NB4 (cell line): ENCODE data around the gene RNF169.

Source experiments
- DNase-seq: peaks from one replicate; pipeline ENCODE4 v3.0.0; 2010; ENCODE audit warnings: low read depth
- H3K4me3 ChIP-seq: one replicate; pipeline ENCODE4 v1.5.1; 2011; ENCODE audit warnings: mild to moderate bottlenecking, low read depth, low read length, moderate library complexity
- MYC ChIP-seq: IDR thresholded peaks from 2 replicates; pipeline ENCODE4 v1.6.1; 2011; ENCODE audit warnings: low read depth, low read length
- POLR2A ChIP-seq: IDR thresholded peaks from 2 replicates; pipeline ENCODE4 v1.6.1; 2011; ENCODE audit warnings: mild to moderate bottlenecking; ENCODE audit not compliant: insufficient read length; ENCODE audit errors: extremely low read depth
- TF ChIP-seq, protein P1 (sequence below): IDR thresholded peaks from 2 replicates; pipeline ENCODE4 v1.6.1; 2011; ENCODE audit warnings: low read depth, low read length
- TF ChIP-seq, protein P2 (sequence below): IDR thresholded peaks from one replicate; pipeline ENCODE4 v1.5.1; 2012; ENCODE audit warnings: low read depth, low read length

The RNF169 gene

DNA sequence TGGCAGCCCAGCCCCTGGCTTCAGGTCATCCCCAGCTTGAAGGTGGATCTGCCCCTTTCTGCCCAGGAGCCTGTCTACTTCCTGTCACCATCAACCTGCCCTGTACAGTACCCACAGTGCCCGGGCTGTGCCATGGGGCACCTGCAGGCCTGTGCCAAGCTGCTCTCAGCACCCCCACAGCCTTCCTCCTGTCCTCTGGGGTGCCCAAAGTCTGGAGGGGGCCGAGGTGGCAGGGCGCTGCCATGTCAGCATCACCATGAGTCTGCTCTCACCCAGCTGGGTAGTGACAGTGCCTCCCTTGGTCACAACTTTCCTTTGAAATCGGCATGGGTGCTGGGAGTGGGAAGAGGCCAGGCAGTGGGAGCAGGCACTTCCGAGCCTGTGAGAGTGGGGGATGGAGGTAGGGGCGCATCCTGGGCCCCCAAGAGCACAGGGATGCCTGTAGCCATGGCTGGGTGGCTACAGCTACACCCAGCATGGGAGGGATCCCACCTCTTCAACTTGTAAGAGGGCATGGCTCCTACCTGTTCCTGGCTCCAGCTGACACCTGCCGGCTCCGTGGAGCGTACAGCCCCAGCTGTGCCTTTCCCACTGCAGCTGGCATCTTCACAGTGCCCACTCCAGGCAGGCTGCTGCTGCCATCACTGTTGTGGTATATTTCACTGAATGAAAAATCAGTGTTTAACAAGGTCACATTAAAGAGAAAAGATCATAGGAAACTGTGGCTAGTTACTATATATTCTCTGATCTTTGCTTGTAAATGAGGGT, 42.9 kb downstream of the RNF169 start:
- H3K4me3 ChIP-seq = no peak overlapping the region
- TF ChIP-seq MYC = no peak
- TF ChIP-seq, protein P1, sequence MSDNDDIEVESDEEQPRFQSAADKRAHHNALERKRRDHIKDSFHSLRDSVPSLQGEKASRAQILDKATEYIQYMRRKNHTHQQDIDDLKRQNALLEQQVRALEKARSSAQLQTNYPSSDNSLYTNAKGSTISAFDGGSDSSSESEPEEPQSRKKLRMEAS = no peak
- no peak for TF ChIP-seq POLR2A
- TF ChIP-seq, protein P2, sequence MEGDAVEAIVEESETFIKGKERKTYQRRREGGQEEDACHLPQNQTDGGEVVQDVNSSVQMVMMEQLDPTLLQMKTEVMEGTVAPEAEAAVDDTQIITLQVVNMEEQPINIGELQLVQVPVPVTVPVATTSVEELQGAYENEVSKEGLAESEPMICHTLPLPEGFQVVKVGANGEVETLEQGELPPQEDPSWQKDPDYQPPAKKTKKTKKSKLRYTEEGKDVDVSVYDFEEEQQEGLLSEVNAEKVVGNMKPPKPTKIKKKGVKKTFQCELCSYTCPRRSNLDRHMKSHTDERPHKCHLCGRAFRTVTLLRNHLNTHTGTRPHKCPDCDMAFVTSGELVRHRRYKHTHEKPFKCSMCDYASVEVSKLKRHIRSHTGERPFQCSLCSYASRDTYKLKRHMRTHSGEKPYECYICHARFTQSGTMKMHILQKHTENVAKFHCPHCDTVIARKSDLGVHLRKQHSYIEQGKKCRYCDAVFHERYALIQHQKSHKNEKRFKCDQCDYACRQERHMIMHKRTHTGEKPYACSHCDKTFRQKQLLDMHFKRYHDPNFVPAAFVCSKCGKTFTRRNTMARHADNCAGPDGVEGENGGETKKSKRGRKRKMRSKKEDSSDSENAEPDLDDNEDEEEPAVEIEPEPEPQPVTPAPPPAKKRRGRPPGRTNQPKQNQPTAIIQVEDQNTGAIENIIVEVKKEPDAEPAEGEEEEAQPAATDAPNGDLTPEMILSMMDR = no peak
- no peak for DNase-seq

DNA sequence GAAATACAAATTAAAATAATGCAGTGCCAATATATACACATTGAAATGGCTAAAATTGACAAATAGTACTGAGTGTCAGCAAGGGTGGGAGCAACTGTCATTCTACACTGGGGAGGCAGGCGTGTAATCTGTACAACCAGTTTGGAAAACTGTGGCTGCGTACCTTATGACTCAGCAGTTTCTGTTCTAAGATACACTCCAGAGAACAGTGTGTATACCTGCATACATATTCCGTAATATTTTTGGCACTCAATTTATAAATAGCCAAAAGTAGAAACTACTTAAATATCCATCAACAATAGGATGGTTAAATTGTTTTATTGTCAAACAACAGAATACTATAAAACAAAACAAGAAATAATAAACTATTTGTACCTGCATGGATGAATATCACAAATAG, 57.6 kb downstream of the RNF169 start:
- no peak overlapping the region for H3K4me3 ChIP-seq
- TF ChIP-seq, protein P2 = no peak
- TF ChIP-seq, protein P1 = no peak
- TF ChIP-seq POLR2A (no peak), MYC (no peak)
- DNase-seq = no peak

DNA sequence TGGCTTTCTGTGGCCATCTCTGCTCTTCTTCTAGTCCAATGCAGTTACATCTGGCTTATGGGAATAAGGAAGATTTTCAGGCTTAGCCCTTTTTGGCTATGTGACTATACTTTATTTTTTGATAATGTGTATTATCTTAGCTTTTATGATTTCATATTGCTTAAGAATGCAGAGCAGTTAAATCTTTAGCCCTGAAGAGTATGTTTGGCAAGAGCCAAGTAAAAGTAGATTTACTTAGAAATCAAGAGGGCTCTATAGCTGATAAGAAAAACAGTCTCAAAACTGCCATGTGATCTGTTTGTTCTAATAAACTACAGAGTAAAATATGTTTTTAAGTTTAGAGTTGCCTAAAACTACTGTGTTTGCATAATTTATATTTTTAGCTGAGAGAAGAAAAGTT, 61.2 kb downstream of the RNF169 start:
- TF ChIP-seq MYC (no peak), POLR2A (no peak)
- TF ChIP-seq, protein P2 = no peak
- TF ChIP-seq, protein P1 = no peak
- no peak overlapping the region for H3K4me3 ChIP-seq
- no peak for DNase-seq

DNA sequence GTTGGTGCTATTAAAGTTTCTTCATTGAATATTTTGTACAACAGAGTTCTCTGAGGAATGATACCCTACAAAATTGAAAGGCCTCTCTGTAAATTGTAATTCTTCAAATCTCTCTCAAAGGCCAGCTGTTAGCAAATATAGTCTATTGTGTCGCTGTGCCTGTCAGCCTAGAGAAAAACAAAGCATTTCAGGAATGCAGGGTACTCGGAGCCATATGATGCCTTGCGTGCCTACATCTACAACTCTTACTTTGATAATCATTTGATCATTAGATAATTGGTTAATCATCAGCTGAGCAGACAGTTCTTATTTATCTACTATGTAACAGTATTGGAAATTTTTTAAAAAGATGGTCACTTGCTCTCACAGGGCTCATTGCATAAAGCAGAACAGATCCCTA, 67.3 kb downstream of the RNF169 start:
- no peak overlapping the region for H3K4me3 ChIP-seq
- TF ChIP-seq, protein P1 = no peak
- TF ChIP-seq, protein P2 = no peak
- no peak for TF ChIP-seq POLR2A
- no peak for TF ChIP-seq MYC
- DNase-seq = no peak

DNA sequence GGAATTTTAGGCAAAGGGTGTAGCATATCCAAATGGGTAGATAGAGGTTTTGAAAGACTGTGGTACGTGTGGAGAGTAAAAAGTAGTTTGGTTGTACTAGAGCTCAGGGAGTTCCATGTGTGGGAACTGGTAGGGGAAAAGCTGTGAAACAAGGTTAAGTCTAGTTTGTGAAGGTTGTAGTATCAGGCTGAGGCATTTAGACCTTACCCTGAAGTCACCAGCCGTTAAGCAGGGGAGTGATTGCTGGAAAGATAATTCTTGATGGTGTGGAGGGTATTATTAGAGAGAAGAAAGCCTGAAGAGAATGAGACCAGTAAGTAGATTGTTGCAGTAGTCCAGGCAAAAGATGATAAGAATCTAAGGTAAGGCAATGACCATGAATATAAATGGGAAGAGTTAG, 68.0 kb downstream of the RNF169 start:
- no peak for TF ChIP-seq POLR2A
- TF ChIP-seq, protein P2 = no peak
- no peak for TF ChIP-seq MYC
- TF ChIP-seq, protein P1 = no peak
- DNase-seq = no peak

More for the DNA sequence above, 68.0 kb downstream of the RNF169 start:
- H3K4me3 ChIP-seq = no peak overlapping the region
